Right cardiac atrium (tissue), 5 donors: Measurements from ENCODE around the gene ECSIT. TPM values are rescaled to one million over a fixed set of nuclear protein-coding genes. Genes with fewer than 3 reads are reported as not detected.
"Not testable (repeated sequence)": the region's sequence is repeated elsewhere in the genome, so short reads cannot be mapped to it uniquely, and the experiment has no call there.

Experiments used
- ATAC-seq, 2 donors: fragments of 200-7000 bp; cut with Tn5 transposase; one replicate each; pipeline versions ENCODE4 v1.8.0 to v1.9.1; 2020; ENCODE audit warnings: moderate library complexity in 2 of 2, mild to moderate bottlenecking in 1 of 2
- DNase-seq, 3 donors: peaks; one replicate each; pipeline ENCODE4 v3.0.0-alpha.2; 2020
- H3K27ac ChIP-seq: one replicate; pipeline ENCODE4 v1.5.1; 2013; ENCODE audit warnings: mild to moderate bottlenecking, low read length, control low read depth, moderate library complexity
- H3K27me3 ChIP-seq: one replicate; pipeline ENCODE4 v1.6.1; 2013; ENCODE audit not compliant: control insufficient read depth, insufficient read depth
- H3K4me1 ChIP-seq: one replicate; pipeline ENCODE4 v1.6.1; 2013; ENCODE audit warnings: low read length; ENCODE audit not compliant: control insufficient read depth, insufficient read depth
- H3K4me3 ChIP-seq: one replicate; pipeline ENCODE4 v1.5.1; 2013; ENCODE audit warnings: low read length, control low read depth
- H3K9me3 ChIP-seq: one replicate; pipeline ENCODE4 v1.6.1; 2013; ENCODE audit warnings: low read length; ENCODE audit not compliant: control insufficient read depth
- WGBS: extraction: QIAGEN DNeasy Blood & Tissue Kit; methylation state at CpG from one replicate; pipeline ENCODE4 v1.1.7; 2013; 5-methylcytosine and 5-hydroxymethylcytosine counted together
- intact Hi-C, 4 donors: fragments of 100-400 bp; cut with DNase I; formaldehyde crosslinking; loops; one replicate each; pipeline versions ENCODE4 v1.11.0 to v1.14.0; 2022 to 2023
- polyA plus RNA-seq: library from polyadenylated mRNA; stranded (reverse); fragments of 200-250 nt; gene quantifications from one replicate; pipeline ENCODE4 v1.2.3, GENCODE V29; 2013
- total RNA-seq, 4 donors: library from RNA; stranded (reverse); fragmentation: NEBNext Ultra II Directional; extraction: Animal tissue kit (Norgen Biotek cat#: 25700); gene quantifications; one replicate each; pipeline ENCODE4 v1.2.1, GENCODE V29; 2021
- donor health status: healthy with polysubstance abuse.
- donor health status: DM: no; HTN: yes; CAD: no.
- donor health status: DM: no; HTN: no; CAD: no.
- donor health status: DM: no; HTN: yes; CAD: no; lungs with severe emphysema.
- donor health status: DM: yes; HTN: yes; CAD: no.

ECSIT gene
- total and polyA plus RNA-seq, 5 donors, result 88.1 to 133 (median 112) TPM

GRCh38 chr19:11465600-11465999 lies 63.3 kb downstream of the ECSIT start:
- intact Hi-C loops, result no loop called here
- Histone ChIP-seq H3K4me3 (no peak overlapping the region), H3K27me3 (no peaks in the 10 kb centered on the region), H3K4me1 (no peaks in the 10 kb centered on the region), H3K9me3 (no peaks in the 10 kb centered on the region), H3K27ac (no peak overlapping the region)
- DNase-seq, result no peak
- 39% methylated on average over 8 of the region's 8 CpGs for WGBS
- no peak for ATAC-seq

- intact Hi-C loops, result no loop called here
Observed at GRCh38 chr19:11464333-11465265, 64.3 kb downstream of the ECSIT start.

GRCh38 chr19:11463391-11463790 lies 65.5 kb downstream of the ECSIT start:
- Histone ChIP-seq H3K4me3 (no peak overlapping the region), H3K4me1 (no peaks in the 10 kb centered on the region), H3K27ac (no peak overlapping the region), H3K27me3 (no peaks in the 10 kb centered on the region), H3K9me3 (no peaks in the 10 kb centered on the region)
- no peak for DNase-seq
- intact Hi-C loops, result no loop called here
- 71% methylated on average over 12 of the region's 12 CpGs for WGBS
- ATAC-seq, result no peak

More at GRCh38 chr19:11464333-11465265, 64.3 kb downstream of the ECSIT start:
- no peaks in the 10 kb centered on the region for H3K9me3 ChIP-seq
- no peak overlapping the region for H3K4me3 ChIP-seq
- no peak overlapping the region for H3K27ac ChIP-seq
- DNase-seq, result no peak
- no peaks in the 10 kb centered on the region for H3K4me1 ChIP-seq
- WGBS, result 87% methylated on average over 11 of the region's 11 CpGs
- H3K27me3 ChIP-seq, result no peaks in the 10 kb centered on the region
- peak in 1 of 2 donors; percentile 10 for ATAC-seq

- no peak overlapping the region for H3K27ac ChIP-seq
- ATAC-seq (no peak), DNase-seq (no peak)
- 78% methylated on average over 2 of the region's 2 CpGs for WGBS
- H3K4me1 ChIP-seq, result no peaks in the 10 kb centered on the region
- no peak overlapping the region for H3K4me3 ChIP-seq
- H3K9me3 ChIP-seq, result no peaks in the 10 kb centered on the region
- intact Hi-C loops, result no loop called here
- H3K27me3 ChIP-seq, result no peaks in the 10 kb centered on the region
Observed at GRCh38 chr19:11461453-11461852, 67.5 kb downstream of the ECSIT start.

DNA sequence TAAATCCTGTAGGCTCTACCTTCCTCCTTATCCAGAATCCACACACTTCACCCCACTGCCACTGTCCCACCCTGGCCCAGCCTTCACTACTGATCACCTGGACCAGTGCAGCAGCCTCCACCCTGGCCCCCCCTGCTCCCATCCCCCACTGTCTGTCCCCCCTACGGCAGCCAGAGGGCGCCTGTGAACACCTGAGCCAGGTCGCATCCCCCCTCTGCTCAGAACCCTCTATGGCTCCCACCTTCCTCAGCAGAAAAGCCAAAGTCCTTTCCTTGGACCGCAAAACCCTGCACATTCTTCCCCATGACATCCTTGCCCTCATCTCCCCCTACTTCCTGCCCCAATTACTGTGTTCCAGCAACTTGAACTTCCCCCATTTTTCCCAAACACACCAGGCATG lies 68.7 kb downstream of the ECSIT start:
- Histone ChIP-seq H3K4me1 (no peaks in the 10 kb centered on the region), H3K27ac (no peak overlapping the region), H3K4me3 (no peak overlapping the region), H3K27me3 (no peaks in the 10 kb centered on the region), H3K9me3 (no peaks in the 10 kb centered on the region)
- intact Hi-C loops, result no loop called here
- 53% methylated on average over 4 of the region's 4 CpGs for WGBS
- no peak for ATAC-seq
- DNase-seq, result no peak

- H3K4me3 ChIP-seq, intact Hi-C loops, H3K27me3 ChIP-seq, H3K9me3 ChIP-seq, H3K27ac ChIP-seq, DNase-seq, ATAC-seq, H3K4me1 ChIP-seq: not testable (repeated sequence)
- WGBS, result 76% methylated on average over 11 of the region's 11 CpGs
Observed at GRCh38 chr19:11458912-11459311, 70.0 kb downstream of the ECSIT start.

GRCh38 chr19:11458236-11458900 lies 70.6 kb downstream of the ECSIT start:
- Histone ChIP-seq H3K27me3 (no peaks in the 10 kb centered on the region), H3K4me1 (no peaks in the 10 kb centered on the region), H3K4me3 (no peak overlapping the region), H3K9me3 (no peaks in the 10 kb centered on the region), H3K27ac (no peak overlapping the region)
- intact Hi-C loops, result no loop called here
- 82% methylated on average over 19 of the region's 19 CpGs for WGBS
- ATAC-seq (no peak), DNase-seq (no peak)

GRCh38 chr19:11457831-11458230 lies 71.1 kb downstream of the ECSIT start:
- DNase-seq, result no peak
- Histone ChIP-seq H3K9me3 (no peaks in the 10 kb centered on the region), H3K27ac (no peak overlapping the region), H3K27me3 (no peaks in the 10 kb centered on the region), H3K4me3 (no peak overlapping the region), H3K4me1 (no peaks in the 10 kb centered on the region)
- intact Hi-C loops, result no loop called here
- WGBS, result 83% methylated on average over 20 of the region's 20 CpGs
- ATAC-seq, result no peak

DNA sequence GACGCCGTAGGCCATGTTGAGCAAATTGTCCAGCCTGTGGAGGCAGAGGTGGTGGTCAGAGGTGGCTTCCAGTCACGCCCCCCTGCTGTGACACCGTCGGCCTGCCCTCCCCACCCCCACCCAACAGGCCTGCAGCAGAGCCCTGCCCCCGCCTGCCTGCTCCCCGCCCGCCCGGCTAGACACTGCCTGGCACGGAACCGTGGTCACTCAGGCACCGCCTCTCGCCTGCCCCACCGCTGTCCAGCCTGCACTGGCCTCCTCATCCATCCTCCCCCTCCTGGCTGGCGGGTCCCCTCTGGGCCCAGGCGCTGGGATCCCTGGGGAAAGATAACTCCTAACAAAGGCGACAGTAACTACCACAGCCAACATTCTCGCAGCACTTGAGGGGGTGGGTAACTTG lies 71.8 kb downstream of the ECSIT start:
- DNase-seq (no peak), ATAC-seq (peak in 1 of 2 donors; percentile 17)
- intact Hi-C loops, result no loop called here
- Histone ChIP-seq H3K27me3 (no peaks in the 10 kb centered on the region), H3K27ac (no peak overlapping the region), H3K4me1 (no peaks in the 10 kb centered on the region), H3K4me3 (no peak overlapping the region), H3K9me3 (no peaks in the 10 kb centered on the region)
- WGBS, result 15% methylated on average over 18 of the region's 18 CpGs

DNA sequence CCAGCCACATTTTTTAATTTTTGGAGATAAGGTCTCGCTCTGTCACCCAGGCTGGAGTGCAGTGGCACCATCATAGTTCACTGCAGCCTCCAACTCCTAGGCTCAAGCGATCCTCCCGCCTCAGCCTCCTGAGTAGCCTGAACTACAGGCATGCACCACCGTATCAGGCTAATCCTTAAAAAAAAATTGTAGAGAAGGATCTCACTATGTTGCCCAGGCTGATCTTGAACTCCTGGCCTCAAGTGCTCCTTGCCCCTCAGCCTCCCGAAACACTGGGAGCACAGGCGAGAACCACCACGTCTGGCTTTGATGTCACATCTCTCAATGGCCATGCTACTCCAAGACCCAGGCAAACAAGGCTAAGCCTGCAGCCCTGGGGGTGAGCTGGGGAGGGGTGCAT lies 72.3 kb downstream of the ECSIT start:
- ATAC-seq, result no peak
- 90% methylated on average over 7 of the region's 7 CpGs for WGBS
- DNase-seq, result no peak
- H3K4me3 ChIP-seq, result no peak overlapping the region
- intact Hi-C loops, result no loop called here
- H3K27ac ChIP-seq, result no peak overlapping the region
- no peaks in the 10 kb centered on the region for H3K9me3 ChIP-seq
- no peaks in the 10 kb centered on the region for H3K27me3 ChIP-seq
- no peaks in the 10 kb centered on the region for H3K4me1 ChIP-seq
